Brain microvascular endothelial cell (primary cell): Measurements from ENCODE around the gene TMEM52.

ENCODE experiments used
- DNase-seq: peaks from one replicate; pipeline ENCODE4 v3.0.0-alpha.2; 2020
- H3K27ac ChIP-seq: fragments of 250-450 bp; sonication (Bioruptor Pico); 2 replicates; pipeline ENCODE4 v1.5.1; 2020; ENCODE audit warnings: mild to moderate bottlenecking, moderate library complexity
- H3K27me3 ChIP-seq: fragments of 250-450 bp; sonication (Bioruptor Pico); replicated peaks from 2 replicates; pipeline ENCODE4 v1.5.1; 2020; ENCODE audit warnings: mild to moderate bottlenecking
- H3K36me3 ChIP-seq: fragments of 250-450 bp; sonication (Bioruptor Pico); replicated peaks from 2 replicates; pipeline ENCODE4 v1.5.1; 2020; ENCODE audit warnings: mild to moderate bottlenecking
- H3K4me3 ChIP-seq: 2 replicates; pipeline ENCODE4 v1.5.1; 2011; ENCODE audit warnings: low read depth, mild to moderate bottlenecking, control low read depth, low read length, moderate library complexity
- CTCF ChIP-seq: IDR thresholded peaks from 2 replicates; pipeline ENCODE4 v1.5.1; 2011; ENCODE audit warnings: low read depth, mild to moderate bottlenecking, moderate library complexity, low read length, control low read depth, inconsistent platforms; ENCODE audit errors: missing control alignments
- in situ Hi-C: cut with HindIII; loops from 2 replicates; pipeline ENCODE4 v1.10.0; 2017; ENCODE audit warnings: low sequenced_read_pairs, low pct_ligation_motif_present

TMEM52 gene

GRCh38 chr1:1877865-1878436, 41.1 kb downstream of the TMEM52 start:
- no peak for DNase-seq
- Histone ChIP-seq H3K36me3 (peaks cover 43% of the 10 kb centered on the region), H3K27ac (no peak overlapping the region), H3K4me3 (no peak overlapping the region), H3K27me3 (no peaks in the 10 kb centered on the region)
- no peak for TF ChIP-seq CTCF
- in situ Hi-C loops: no loop called here

- H3K36me3 ChIP-seq: peaks cover 50% of the 10 kb centered on the region
- no peak for DNase-seq
- TF ChIP-seq CTCF: no peak
- in situ Hi-C loops: no loop called here
- H3K4me3 ChIP-seq: no peak overlapping the region
- peak overlapping the region; percentile 9 for H3K27ac ChIP-seq
- no peaks in the 10 kb centered on the region for H3K27me3 ChIP-seq
Measured at GRCh38 chr1:1876335-1876930, 42.6 kb downstream of the TMEM52 start.

- H3K27ac ChIP-seq: no peak overlapping the region
- in situ Hi-C loops: no loop called here
- no peak for TF ChIP-seq CTCF
Measured at GRCh38 chr1:1875932-1876331, 43.1 kb downstream of the TMEM52 start.

GRCh38 chr1:1874901-1875300, 44.2 kb downstream of the TMEM52 start:
- TF ChIP-seq CTCF: no peak

More at GRCh38 chr1:1875932-1876331, 43.1 kb downstream of the TMEM52 start:
- H3K27me3 ChIP-seq: no peaks in the 10 kb centered on the region
- peaks cover 50% of the 10 kb centered on the region for H3K36me3 ChIP-seq
- DNase-seq: no peak
- no peak overlapping the region for H3K4me3 ChIP-seq

GRCh38 chr1:1873186-1873585, 45.9 kb downstream of the TMEM52 start:
- Histone ChIP-seq H3K4me3 (no peak overlapping the region), H3K27ac (no peak overlapping the region), H3K36me3 (peaks cover 41% of the 10 kb centered on the region), H3K27me3 (no peaks in the 10 kb centered on the region)
- in situ Hi-C loops: no loop called here
- DNase-seq: no peak
- no peak for TF ChIP-seq CTCF

More at GRCh38 chr1:1874901-1875300, 44.2 kb downstream of the TMEM52 start:
- Histone ChIP-seq H3K36me3 (peaks cover 50% of the 10 kb centered on the region), H3K4me3 (no peak overlapping the region), H3K27ac (no peak overlapping the region), H3K27me3 (no peaks in the 10 kb centered on the region)
- in situ Hi-C loops: no loop called here
- no peak for DNase-seq
